Loucy (cell line): Measurements from ENCODE around the gene SLC25A42.

ENCODE experiments used
- H2AFZ ChIP-seq: fragments of 200-600 bp; sonication (generic); 2 replicates; pipeline ENCODE4 v1.6.0; 2016; ENCODE audit warnings: antibody characterized with exemption, mild to moderate bottlenecking, low read length, moderate library complexity
- H3F3A ChIP-seq: fragments of 200-600 bp; 2 replicates; pipeline ENCODE4 v1.6.0; 2016; ENCODE audit warnings: antibody characterized with exemption, low read depth, mild to moderate bottlenecking
- H3K27me3 ChIP-seq: fragments of 200-600 bp; sonication (generic); 2 replicates; pipeline ENCODE4 v1.6.1; 2014; ENCODE audit warnings: low read length, mild to moderate bottlenecking; ENCODE audit not compliant: insufficient read depth, poor library complexity, severe bottlenecking
- H3K36me3 ChIP-seq: fragments of 200-600 bp; sonication (generic); 2 replicates; pipeline ENCODE4 v1.6.1; 2016; ENCODE audit warnings: low read length; ENCODE audit not compliant: insufficient read depth
- H3K4me1 ChIP-seq: fragments of 200-600 bp; sonication (generic); 2 replicates; pipeline ENCODE4 v1.5.1; 2014; ENCODE audit warnings: low read length, mild to moderate bottlenecking; ENCODE audit not compliant: insufficient read depth, poor library complexity, severe bottlenecking
- H3K4me2 ChIP-seq: fragments of 200-600 bp; sonication (generic); 2 replicates; pipeline ENCODE4 v1.6.0; 2014; ENCODE audit warnings: antibody characterized with exemption, low read length, low read depth, mild to moderate bottlenecking; ENCODE audit not compliant: poor library complexity, severe bottlenecking
- H3K4me3 ChIP-seq: fragments of 200-600 bp; sonication (generic); 2 replicates; pipeline ENCODE4 v1.5.1; 2014; ENCODE audit warnings: low read length, mild to moderate bottlenecking, mixed read lengths; ENCODE audit not compliant: poor library complexity, severe bottlenecking
- H3K79me2 ChIP-seq: fragments of 200-600 bp; sonication (generic); 2 replicates; pipeline ENCODE4 v1.6.1; 2014; ENCODE audit warnings: low read length; ENCODE audit not compliant: insufficient read depth
- H3K9ac ChIP-seq: fragments of 200-600 bp; sonication (generic); 2 replicates; pipeline ENCODE4 v1.6.0; 2014; ENCODE audit warnings: mild to moderate bottlenecking, low read depth, low read length, moderate library complexity; ENCODE audit not compliant: poor library complexity, severe bottlenecking
- H3K9me2 ChIP-seq: fragments of 200-600 bp; sonication (generic); replicated peaks from 2 replicates; pipeline ENCODE4 v1.6.1; 2016; ENCODE audit warnings: low read depth, low read length, mixed read lengths
- H3K9me3 ChIP-seq: fragments of 200-600 bp; sonication (generic); 2 replicates; pipeline ENCODE4 v1.6.1; 2014; ENCODE audit warnings: mild to moderate bottlenecking, antibody characterized with exemption, low read length, low read depth; ENCODE audit not compliant: insufficient read depth
- H4K20me1 ChIP-seq: fragments of 200-600 bp; sonication (generic); 2 replicates; pipeline ENCODE4 v1.6.0; 2014; ENCODE audit warnings: antibody characterized with exemption, low read length, mild to moderate bottlenecking; ENCODE audit not compliant: insufficient read depth, poor library complexity, severe bottlenecking
- EZH2phosphoT487 ChIP-seq: fragments of 200-600 bp; IDR thresholded peaks from 2 replicates; pipeline ENCODE4 v1.6.1; 2018; ENCODE audit warnings: antibody characterized with exemption, mild to moderate bottlenecking, moderate library complexity, borderline replicate concordance
- TF ChIP-seq, protein P1 (sequence below): fragments of 200-600 bp; sonication (generic); conservative IDR thresholded peaks from 2 replicates; pipeline ENCODE4 v1.5.1; 2014; ENCODE audit warnings: mild to moderate bottlenecking, antibody characterized with exemption, low read length

The SLC25A42 gene

DNA sequence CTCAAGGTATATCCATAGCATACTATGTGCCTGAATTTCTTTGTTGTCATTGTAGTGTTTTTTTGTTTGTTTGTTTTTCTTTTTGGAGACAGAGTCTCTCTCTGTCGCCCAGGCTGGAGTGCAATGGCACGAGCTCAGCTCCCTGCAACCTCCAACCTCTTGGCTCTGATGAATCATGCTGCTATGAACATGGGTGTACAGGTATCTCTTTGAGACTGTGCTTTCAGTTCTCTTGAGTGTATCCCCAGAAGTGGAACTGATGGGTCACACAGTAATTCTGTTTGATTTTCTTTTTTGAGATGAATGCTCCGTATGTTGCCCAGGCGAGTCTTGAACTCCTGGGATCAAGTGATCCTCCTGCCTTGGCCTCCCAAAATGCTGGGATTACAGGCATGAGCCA, 13.7 kb upstream of the SLC25A42 start:
- Histone ChIP-seq H2AFZ (no peak overlapping the region), H3K36me3 (peaks cover 27% of the 10 kb centered on the region; the same call in 1 of the 2 replicates), H3K27me3 (no peaks in the 10 kb centered on the region), H3K4me1 (no peaks in the 10 kb centered on the region), H3K9me3 (no peaks in the 10 kb centered on the region), H3K9me2 (no peaks in the 10 kb centered on the region), H3K4me2 (no peak overlapping the region), H3F3A (no peaks in the 10 kb centered on the region), H3K79me2 (no peaks in the 10 kb centered on the region), H3K4me3 (no peak overlapping the region), H3K9ac (no peak overlapping the region), H4K20me1 (no peaks in the 10 kb centered on the region)
- TF ChIP-seq EZH2phosphoT487: no peak
- TF ChIP-seq, protein P1, sequence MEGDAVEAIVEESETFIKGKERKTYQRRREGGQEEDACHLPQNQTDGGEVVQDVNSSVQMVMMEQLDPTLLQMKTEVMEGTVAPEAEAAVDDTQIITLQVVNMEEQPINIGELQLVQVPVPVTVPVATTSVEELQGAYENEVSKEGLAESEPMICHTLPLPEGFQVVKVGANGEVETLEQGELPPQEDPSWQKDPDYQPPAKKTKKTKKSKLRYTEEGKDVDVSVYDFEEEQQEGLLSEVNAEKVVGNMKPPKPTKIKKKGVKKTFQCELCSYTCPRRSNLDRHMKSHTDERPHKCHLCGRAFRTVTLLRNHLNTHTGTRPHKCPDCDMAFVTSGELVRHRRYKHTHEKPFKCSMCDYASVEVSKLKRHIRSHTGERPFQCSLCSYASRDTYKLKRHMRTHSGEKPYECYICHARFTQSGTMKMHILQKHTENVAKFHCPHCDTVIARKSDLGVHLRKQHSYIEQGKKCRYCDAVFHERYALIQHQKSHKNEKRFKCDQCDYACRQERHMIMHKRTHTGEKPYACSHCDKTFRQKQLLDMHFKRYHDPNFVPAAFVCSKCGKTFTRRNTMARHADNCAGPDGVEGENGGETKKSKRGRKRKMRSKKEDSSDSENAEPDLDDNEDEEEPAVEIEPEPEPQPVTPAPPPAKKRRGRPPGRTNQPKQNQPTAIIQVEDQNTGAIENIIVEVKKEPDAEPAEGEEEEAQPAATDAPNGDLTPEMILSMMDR: no peak

GRCh38 chr19:19050731-19051130, 13.1 kb upstream of the SLC25A42 start:
- Histone ChIP-seq H3K9ac (no peak overlapping the region), H3K27me3 (no peaks in the 10 kb centered on the region), H3K9me3 (no peaks in the 10 kb centered on the region), H2AFZ (no peak overlapping the region), H3K4me1 (no peaks in the 10 kb centered on the region), H3K36me3 (peaks cover 32% of the 10 kb centered on the region; the same call in 1 of the 2 replicates), H4K20me1 (no peaks in the 10 kb centered on the region), H3K4me3 (no peak overlapping the region), H3K4me2 (no peak overlapping the region), H3K79me2 (no peaks in the 10 kb centered on the region), H3K9me2 (no peaks in the 10 kb centered on the region), H3F3A (no peaks in the 10 kb centered on the region)
- TF ChIP-seq, protein P1: no peak
- TF ChIP-seq EZH2phosphoT487: no peak

DNA sequence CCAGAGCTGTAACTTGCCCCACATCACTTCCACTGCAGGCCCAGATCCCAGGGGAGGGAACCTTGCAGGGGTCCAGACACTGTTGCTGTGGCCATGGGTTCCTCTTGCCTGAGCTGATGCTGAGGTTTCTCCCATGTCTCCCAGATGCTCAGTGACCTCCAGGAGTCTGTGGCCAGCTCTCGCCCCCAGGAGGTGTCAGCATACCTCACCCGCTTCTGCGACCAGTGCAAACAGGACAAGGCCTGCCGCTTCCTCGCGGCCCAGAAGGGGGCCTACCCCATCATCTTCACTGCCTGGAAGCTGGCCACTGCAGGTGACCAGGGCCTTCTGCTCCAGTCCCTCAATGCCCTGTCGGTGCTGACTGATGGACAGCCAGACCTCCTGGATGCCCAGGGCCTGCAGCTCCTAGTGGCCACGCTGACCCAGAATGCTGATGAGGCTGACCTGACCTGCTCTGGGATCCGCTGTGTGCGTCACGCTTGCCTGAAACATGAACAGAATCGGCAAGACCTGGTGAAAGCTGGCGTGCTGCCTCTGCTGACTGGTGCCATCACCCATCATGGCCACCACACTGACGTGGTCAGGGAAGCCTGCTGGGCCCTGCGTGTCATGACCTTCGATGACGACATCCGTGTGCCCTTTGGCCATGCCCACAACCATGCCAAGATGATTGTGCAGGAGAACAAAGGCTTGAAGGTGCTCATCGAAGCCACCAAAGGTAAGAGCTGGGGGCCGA, 12.1 kb upstream of the SLC25A42 start:
- Histone ChIP-seq H3K4me1 (no peaks in the 10 kb centered on the region), H3K79me2 (no peaks in the 10 kb centered on the region), H3K9me2 (no peaks in the 10 kb centered on the region), H3K27me3 (no peaks in the 10 kb centered on the region), H3K36me3 (peaks cover 36% of the 10 kb centered on the region; the same call in 1 of the 2 replicates), H3K9me3 (no peaks in the 10 kb centered on the region), H2AFZ (no peak overlapping the region), H3F3A (no peaks in the 10 kb centered on the region), H3K4me3 (no peak overlapping the region), H3K9ac (no peak overlapping the region), H3K4me2 (no peak overlapping the region), H4K20me1 (no peaks in the 10 kb centered on the region)
- TF ChIP-seq, protein P1: no peak
- TF ChIP-seq EZH2phosphoT487: no peak
